ENCODE data around the gene RIC3.

RIC3 gene

GRCh38 chr11:8168485-8169257, at the start of gene RIC3:
Gene RIC3 (minus strand): TSS chr11:8169025. CDS start chr11:8168989, 36 bp downstream.
- DNase-seq, result no peak

- DNase-seq, result no peak
These were observed 49.6 kb upstream of the RIC3 start for GRCh38 chr11:8218409-8218808.

GRCh38 chr11:8217926-8218325, 49.1 kb upstream of the RIC3 start:
- DNase-seq, result no peak

GRCh38 chr11:8217136-8217535, 48.3 kb upstream of the RIC3 start:
- no peak for DNase-seq

- DNase-seq, result no peak
These were observed 44.6 kb upstream of the RIC3 start for GRCh38 chr11:8213376-8213775.

GRCh38 chr11:8209208-8209807, 40.5 kb upstream of the RIC3 start:
- no peak for DNase-seq

GRCh38 chr11:8207080-8208000, 38.5 kb upstream of the RIC3 start:
- no peak for DNase-seq

GRCh38 chr11:8206251-8207079, 37.6 kb upstream of the RIC3 start:
- DNase-seq, result no peak

- no peak for DNase-seq
These were observed 36.7 kb upstream of the RIC3 start for GRCh38 chr11:8205566-8205965.

GRCh38 chr11:8204596-8204995, 35.8 kb upstream of the RIC3 start:
- no peak for DNase-seq

GRCh38 chr11:8204025-8204424, 35.2 kb upstream of the RIC3 start:
- no peak for DNase-seq

- DNase-seq, result no peak
These were observed 34.5 kb upstream of the RIC3 start for GRCh38 chr11:8203414-8203715.

- no peak for DNase-seq
These were observed 33.9 kb upstream of the RIC3 start for GRCh38 chr11:8202516-8203413.

GRCh38 chr11:8201644-8202365, 33.0 kb upstream of the RIC3 start:
- no peak for DNase-seq

- no peak for DNase-seq
These were observed 30.9 kb upstream of the RIC3 start for GRCh38 chr11:8199676-8200075.

GRCh38 chr11:8196749-8197148, 27.9 kb upstream of the RIC3 start:
- no peak for DNase-seq

- DNase-seq, result no peak
These were observed 26.1 kb upstream of the RIC3 start for GRCh38 chr11:8194956-8195355.

GRCh38 chr11:8192896-8193209, 24.0 kb upstream of the RIC3 start:
- no peak for DNase-seq

- peak; percentile 24 for DNase-seq
These were observed 23.4 kb upstream of the RIC3 start for GRCh38 chr11:8192016-8192895.

GRCh38 chr11:8190431-8190830, 21.6 kb upstream of the RIC3 start:
- DNase-seq, result no peak

Measured in amniotic stem cell (primary cell).